Choroid plexus epithelial cell (primary cell): ENCODE measurements around the gene GRAMD4.
A peak's percentile ranks its signal among the peaks of the same experiment; 100 is the strongest.

Source experiments
- DNase-seq: peaks from one replicate; pipeline ENCODE4 v3.0.0-alpha.2; 2010; ENCODE audit warnings: low read depth
- H3K4me3 ChIP-seq: 2 replicates; pipeline ENCODE4 v1.5.1; 2011; ENCODE audit warnings: low read depth, mild to moderate bottlenecking, control low read depth, low read length, moderate library complexity
- CTCF ChIP-seq: conservative IDR thresholded peaks from 2 replicates; pipeline ENCODE4 v1.5.1; 2011; ENCODE audit warnings: low read depth, mild to moderate bottlenecking, control low read depth, inconsistent platforms, low read length, moderate library complexity

Gene GRAMD4

GRCh38 chr22:46598737-46599424 is 21.3 kb upstream of the GRAMD4 start:
- no peak for TF ChIP-seq CTCF
- DNase-seq: peak; percentile 63
- no peak overlapping the region for H3K4me3 ChIP-seq

GRCh38 chr22:46600273-46600796 is 19.9 kb upstream of the GRAMD4 start:
- no peak for DNase-seq
- TF ChIP-seq CTCF: no peak
- H3K4me3 ChIP-seq: no peak overlapping the region

- TF ChIP-seq CTCF: no peak
- no peak overlapping the region for H3K4me3 ChIP-seq
- DNase-seq: no peak
These were observed 18.2 kb upstream of the GRAMD4 start for GRCh38 chr22:46602025-46602424.

- peak overlapping the region; percentile 38 for H3K4me3 ChIP-seq
- DNase-seq: peak; percentile 39
- TF ChIP-seq CTCF: no peak
These were observed 15.9 kb upstream of the GRAMD4 start for GRCh38 chr22:46604306-46604690.

GRCh38 chr22:46605117-46605516 is 15.1 kb upstream of the GRAMD4 start:
- TF ChIP-seq CTCF: no peak
- DNase-seq: no peak
- no peak overlapping the region for H3K4me3 ChIP-seq

- no peak overlapping the region for H3K4me3 ChIP-seq
- DNase-seq: no peak
- TF ChIP-seq CTCF: no peak
These were observed 13.3 kb upstream of the GRAMD4 start for GRCh38 chr22:46606886-46607285.
